GM06990 (cell line): ENCODE measurements around the gene RPL18A.

Source experiments
- DNase-seq: peaks from one replicate; pipeline ENCODE4 v3.0.0-alpha.2; 2011; ENCODE audit not compliant: insufficient read length; ENCODE audit errors: extremely low read depth
- H3K27me3 ChIP-seq: replicated peaks from 2 replicates; pipeline ENCODE4 v1.6.0; 2011; ENCODE audit warnings: low read length; ENCODE audit not compliant: control insufficient read depth, insufficient read depth
- H3K36me3 ChIP-seq: 2 replicates; pipeline ENCODE4 v1.5.1; 2011; ENCODE audit warnings: low read length; ENCODE audit not compliant: control insufficient read depth, insufficient read depth
- H3K4me3 ChIP-seq: replicated peaks from 2 replicates; pipeline ENCODE4 v1.5.1; 2011; ENCODE audit warnings: low read depth, mild to moderate bottlenecking, control low read depth, low read length
- TF ChIP-seq, protein P1 (sequence below): IDR thresholded peaks from 2 replicates; pipeline ENCODE4 v1.5.1; 2011; ENCODE audit warnings: low read length, control low read depth, mild to moderate bottlenecking, inconsistent platforms; ENCODE audit not compliant: insufficient read depth, poor library complexity, severe bottlenecking

The RPL18A gene

GRCh38 chr19:17859533-17860330 lies at the start of gene RPL18A:
Gene RPL18A (plus strand): TSS chr19:17859910. CDS start chr19:17859957, 47 bp downstream.
- peaks cover 36% of the 10 kb centered on the region for H3K36me3 ChIP-seq
- peak within 1 kb of the TSS; percentile 98 for H3K4me3 ChIP-seq
- peak; percentile 100 for DNase-seq
- no peaks in the 10 kb centered on the region for H3K27me3 ChIP-seq
- TF ChIP-seq, protein P1, sequence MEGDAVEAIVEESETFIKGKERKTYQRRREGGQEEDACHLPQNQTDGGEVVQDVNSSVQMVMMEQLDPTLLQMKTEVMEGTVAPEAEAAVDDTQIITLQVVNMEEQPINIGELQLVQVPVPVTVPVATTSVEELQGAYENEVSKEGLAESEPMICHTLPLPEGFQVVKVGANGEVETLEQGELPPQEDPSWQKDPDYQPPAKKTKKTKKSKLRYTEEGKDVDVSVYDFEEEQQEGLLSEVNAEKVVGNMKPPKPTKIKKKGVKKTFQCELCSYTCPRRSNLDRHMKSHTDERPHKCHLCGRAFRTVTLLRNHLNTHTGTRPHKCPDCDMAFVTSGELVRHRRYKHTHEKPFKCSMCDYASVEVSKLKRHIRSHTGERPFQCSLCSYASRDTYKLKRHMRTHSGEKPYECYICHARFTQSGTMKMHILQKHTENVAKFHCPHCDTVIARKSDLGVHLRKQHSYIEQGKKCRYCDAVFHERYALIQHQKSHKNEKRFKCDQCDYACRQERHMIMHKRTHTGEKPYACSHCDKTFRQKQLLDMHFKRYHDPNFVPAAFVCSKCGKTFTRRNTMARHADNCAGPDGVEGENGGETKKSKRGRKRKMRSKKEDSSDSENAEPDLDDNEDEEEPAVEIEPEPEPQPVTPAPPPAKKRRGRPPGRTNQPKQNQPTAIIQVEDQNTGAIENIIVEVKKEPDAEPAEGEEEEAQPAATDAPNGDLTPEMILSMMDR: peak; percentile 95

GRCh38 chr19:17811103-17811502 lies 48.6 kb upstream of the RPL18A start:
- no peak for DNase-seq
- Histone ChIP-seq H3K4me3 (no peak overlapping the region), H3K27me3 (0 out of 2 replicates have a peak, but pooled peaks cover 1% of the 10 kb centered on the region), H3K36me3 (no peaks in the 10 kb centered on the region)
- TF ChIP-seq, protein P1: no peak

- 0 out of 2 replicates have a peak, but pooled peaks cover 1% of the 10 kb centered on the region for H3K27me3 ChIP-seq
- H3K4me3 ChIP-seq: no peak overlapping the region
- TF ChIP-seq, protein P1: no peak
- H3K36me3 ChIP-seq: no peaks in the 10 kb centered on the region
- no peak for DNase-seq
Measured at GRCh38 chr19:17811681-17812080, 48.0 kb upstream of the RPL18A start.

DNA sequence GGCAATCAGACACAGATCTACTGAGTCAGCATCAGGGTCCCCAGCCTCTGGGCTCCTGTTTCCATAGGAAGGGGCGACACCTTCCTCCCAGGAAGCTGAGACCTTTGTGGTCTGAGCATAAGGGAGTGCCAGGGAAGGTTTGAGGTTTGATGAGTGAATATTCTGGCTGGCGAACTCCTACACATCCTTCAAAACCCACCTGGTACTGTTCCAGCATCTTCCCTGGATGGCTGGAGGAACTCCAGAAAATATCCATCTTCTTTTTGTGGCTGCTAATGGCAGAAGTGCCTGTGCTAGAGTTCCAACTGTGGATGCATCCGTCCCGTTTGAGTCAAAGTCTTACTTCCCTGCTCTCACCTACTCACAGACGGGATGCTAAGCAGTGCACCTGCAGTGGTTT lies 47.6 kb upstream of the RPL18A start:
- H3K27me3 ChIP-seq: 0 out of 2 replicates have a peak, but pooled peaks cover 1% of the 10 kb centered on the region
- no peak for DNase-seq
- H3K36me3 ChIP-seq: no peaks in the 10 kb centered on the region
- TF ChIP-seq, protein P1: no peak
- no peak overlapping the region for H3K4me3 ChIP-seq

DNA sequence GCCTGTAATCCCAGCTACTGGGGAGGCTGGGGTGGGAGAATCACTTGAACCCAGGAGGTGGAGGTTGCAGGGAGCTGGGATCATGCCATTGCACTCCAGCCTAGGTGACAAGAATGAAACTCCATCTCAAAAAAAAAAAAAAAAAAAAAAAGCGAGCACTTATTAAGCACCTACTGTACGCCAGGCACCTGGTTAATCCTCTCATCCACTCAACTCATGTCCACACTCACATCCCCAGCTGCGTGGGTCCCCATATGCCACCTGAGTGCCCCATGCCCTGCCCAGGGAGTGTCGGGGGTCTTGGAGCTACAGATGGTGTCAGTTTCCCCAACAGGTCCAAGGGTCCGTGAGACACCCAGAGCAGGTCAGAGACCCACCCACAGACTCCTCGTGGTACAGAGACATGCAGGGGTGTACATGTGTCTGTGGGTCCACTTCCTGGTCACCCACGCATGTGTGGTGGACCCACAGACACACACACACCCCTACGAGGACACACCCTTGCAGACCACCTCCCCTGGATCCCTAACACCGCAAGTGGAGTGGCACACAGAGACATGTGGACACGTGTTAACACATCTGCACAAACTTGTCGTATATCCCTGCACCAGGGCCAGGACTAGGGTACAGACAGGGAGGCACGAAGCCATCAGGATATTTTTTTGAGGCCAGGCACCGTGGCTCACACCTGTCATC lies 41.9 kb upstream of the RPL18A start:
- Histone ChIP-seq H3K36me3 (no peaks in the 10 kb centered on the region), H3K27me3 (no peaks in the 10 kb centered on the region), H3K4me3 (no peak overlapping the region)
- TF ChIP-seq, protein P1: no peak
- no peak for DNase-seq
